HG03442 (cell line): ENCODE measurements around the gene STX10.

Experiments used
- ATAC-seq: cut with Tn5 transposase; IDR thresholded peaks from one replicate; pipeline ENCODE4 v1.9.1; 2021; ENCODE audit warnings: mild to moderate bottlenecking, moderate library complexity; ENCODE audit not compliant: unreplicated experiment

The STX10 gene

DNA sequence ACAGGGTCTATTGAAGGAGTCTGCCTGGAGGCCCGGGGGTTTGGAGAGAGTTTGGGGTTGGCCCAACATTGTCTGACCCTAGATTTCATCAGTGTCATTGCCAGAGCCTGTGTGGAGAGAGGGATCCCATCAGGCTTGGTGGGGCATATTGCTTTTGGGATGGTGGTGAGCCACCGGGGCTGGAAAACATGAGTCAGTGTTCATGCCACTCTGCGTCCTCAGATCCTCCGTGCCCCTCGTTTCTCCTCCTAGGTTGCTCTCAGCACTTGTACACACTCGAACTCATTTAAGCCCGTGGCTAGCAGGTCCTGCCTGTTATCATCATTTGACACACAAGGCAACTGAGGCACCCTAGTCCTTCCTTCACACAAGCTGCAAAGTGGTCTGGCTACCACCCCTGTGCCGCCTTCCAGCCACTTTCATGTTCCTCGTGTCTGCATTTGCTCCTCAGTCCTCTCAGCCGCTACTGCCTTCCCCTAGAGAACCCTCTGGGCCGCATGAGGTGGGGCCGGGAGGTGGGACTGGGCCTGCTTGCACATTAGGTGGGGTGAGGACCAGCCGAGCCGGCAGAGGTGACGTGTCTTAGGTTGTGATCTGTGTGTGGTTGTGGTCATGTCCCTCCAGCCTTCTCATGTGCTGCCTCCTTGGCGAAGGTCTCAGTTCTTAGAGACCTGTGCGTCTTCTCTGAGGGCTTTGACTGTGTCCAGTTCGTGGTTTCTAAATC lies 28.5 kb downstream of the STX10 start:
- ATAC-seq: no peak

DNA sequence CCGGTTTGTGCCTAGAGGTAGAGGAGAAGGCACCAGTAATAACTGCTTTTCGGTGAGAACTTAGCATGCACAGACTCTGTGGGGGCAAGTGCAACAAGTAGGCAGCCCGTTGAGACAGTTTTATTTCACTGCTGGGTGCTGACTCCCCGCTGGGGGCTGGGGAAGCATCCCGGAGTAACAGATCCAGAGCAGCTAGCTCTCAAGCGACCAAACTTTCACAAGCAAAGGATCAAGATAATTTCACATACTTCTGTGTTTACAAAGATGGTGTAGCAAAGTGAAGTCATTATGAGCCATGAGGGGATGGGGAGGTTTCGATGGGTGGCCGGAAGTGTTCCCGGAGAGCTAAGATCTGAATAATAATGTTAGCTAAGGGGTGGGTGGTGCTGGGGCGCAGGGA lies 29.4 kb downstream of the STX10 start:
- no peak for ATAC-seq

- no peak for ATAC-seq
These were observed 30.1 kb downstream of the STX10 start for GRCh38 chr19:13120031-13120430.

- no peak for ATAC-seq
These were observed 30.5 kb downstream of the STX10 start for GRCh38 chr19:13119627-13120026.

DNA sequence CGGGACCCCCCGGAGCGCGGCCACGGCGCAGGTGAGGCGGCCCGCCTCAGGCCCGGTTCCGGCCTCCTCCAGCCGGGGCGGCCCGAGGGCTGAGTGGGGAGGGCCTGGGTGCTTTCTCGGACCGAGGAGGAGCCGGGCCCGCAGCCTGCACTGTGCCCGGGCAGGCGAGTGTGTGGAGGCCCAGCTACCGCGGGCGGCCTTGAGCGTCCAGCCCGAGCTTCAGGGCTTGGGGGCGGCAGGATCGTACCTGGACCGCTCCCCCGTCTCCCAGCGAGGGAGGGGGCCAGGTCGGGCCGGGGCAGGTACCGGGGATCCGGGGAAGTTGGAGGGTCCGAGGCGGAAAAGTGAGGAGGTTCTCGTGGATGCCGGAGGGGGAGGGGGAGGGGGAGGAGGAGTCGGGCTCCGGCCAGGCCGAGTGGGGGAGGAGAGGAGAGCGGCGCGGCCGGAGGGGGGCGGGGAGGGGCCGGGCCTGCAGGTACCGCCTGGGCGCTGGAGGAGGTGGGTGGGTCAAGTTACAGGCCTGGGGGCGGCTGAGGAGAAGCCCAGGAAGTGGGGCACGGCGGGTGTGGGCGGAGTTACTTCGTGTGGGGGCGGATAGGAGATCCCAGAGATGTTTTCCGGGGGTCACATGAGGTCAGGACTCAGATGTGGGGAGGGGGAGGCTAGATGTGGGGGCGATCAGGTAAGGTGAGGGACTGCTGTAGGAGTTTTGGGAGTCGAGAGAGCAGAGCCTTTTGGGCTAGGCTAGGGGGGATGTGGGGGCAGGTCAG lies 31.6 kb downstream of the STX10 start:
- no peak for ATAC-seq

DNA sequence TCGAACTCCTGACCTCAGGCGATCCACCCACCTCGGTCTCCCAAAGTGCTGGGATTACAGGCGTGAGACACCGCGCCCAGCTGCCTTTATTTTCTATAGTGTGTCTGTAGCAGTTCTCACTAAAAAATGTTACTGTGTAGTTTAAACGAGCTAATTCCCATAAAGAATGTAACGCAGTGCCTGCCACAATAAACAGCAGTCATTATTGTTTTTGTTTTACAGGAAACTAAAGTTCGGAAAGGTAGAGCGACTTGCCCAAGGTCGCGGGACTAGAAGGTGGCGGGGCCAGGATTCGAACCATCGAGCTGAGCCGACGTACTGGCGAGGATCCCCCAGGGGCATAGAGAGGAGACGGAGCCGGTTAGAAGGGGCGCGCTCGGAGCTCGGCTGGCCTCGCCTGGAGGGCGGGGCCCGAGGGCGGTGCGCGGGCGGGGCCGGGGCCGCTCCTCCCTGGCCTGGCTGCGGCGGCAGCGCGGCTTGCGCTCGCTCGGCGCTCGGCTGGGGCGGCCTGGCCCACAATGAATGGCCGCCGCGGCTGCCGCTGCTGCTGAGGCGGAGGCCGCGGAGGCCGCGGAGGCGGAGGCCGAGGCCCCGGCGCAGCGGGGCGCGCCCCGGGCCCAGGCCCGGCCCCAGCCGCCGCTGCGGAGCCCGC lies 32.3 kb downstream of the STX10 start, which contains the start of gene NACC1:
NACC1 (plus strand) TSS at position 493 of the 652 bp plus-strand sequence. CDS start 16,944 bp downstream, outside the sequence.
- peak; percentile 64 for ATAC-seq

DNA sequence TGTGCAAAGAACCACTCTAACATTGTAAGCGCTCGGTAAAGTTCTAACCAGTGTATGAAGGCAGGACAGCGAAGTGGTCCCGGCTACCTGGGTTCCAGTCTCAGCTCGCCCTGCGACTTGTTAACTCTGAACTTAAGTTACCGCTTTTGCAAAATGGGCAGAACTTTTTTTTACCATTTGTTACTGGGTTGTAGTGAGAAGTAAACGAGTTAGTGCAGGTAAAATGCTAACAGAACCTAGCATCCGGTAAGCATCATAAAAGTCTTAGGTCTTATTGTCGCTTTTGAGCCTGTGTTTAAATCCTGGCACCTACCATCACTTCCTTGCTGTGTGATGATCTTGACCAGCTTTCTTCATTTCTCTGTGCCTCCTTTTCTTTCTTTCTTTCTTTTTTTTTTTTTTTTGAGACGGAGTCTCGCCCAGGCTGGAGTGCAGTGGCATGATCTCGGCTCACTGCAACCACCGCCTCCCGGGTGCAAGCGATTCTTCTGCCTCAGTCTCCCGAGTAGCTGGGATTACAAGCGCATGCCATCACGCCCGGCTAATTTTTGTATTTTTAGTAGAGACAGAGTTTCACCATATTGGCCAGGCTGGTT lies 32.9 kb downstream of the STX10 start:
- peak; percentile 8 for ATAC-seq

DNA sequence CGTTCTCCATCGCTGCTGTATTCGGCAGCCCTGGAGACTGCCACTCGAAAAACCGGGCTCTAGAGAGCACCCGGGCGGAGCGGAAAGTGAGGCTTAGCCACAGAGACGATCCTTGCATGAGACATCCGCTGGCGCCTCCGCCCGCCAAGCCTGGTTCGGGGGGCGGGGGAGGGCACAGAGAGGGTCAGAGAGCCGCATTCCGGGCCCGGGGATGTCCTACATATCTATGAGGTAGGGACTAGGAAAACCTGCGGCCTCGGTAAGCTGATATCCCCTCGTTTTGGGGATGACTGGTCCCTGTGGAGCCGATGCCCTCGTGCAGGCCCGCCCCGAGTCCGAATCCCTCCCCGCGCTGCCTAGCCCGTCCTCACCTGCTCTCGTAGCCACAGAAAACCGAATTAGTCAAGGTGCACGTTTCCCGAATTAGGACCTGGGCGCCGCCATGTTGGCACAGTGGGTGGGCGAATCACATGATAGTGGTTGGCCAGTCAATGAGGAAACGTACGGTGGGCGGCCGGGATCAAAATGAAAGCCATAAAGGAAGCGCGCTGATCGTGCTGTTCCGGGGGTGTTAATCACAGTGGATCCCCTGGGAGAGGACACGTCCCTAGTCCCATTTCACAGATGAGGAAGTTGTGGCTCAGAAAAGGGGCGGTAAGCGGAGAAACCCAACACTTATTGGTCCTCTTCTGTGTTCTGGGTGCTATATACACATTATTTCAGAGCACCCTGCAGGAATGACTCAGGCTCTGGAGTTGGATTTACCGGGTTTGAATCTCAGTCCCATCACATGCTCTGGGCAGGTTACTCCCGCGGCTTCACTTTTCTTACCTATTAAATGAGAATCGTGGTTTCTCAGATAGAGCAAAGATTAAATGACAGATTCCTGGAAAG lies 33.6 kb downstream of the STX10 start, which contains the start of gene TRMT1:
TRMT1 (minus strand) TSS at position 459 of the 894 bp plus-strand sequence; CDS start at position 118, 341 bp downstream.
- peak; percentile 48 for ATAC-seq

DNA sequence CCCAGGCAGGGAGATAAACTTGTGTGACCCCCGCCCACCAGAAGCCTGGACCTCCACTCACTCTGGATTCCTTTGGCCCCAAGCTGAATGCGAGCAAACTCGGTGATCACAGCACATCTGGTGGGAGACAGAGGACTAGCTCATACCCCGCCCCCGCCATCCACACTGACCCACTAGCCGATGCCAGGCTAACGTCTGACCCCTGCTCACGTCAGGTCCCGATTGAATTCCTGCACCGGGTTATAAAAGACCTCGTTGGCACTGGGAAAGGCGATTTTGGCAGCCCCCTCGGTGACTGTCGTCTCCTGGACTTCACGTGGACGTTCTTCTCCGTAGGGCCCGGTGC lies 34.3 kb downstream of the STX10 start:
- ATAC-seq: no peak

DNA sequence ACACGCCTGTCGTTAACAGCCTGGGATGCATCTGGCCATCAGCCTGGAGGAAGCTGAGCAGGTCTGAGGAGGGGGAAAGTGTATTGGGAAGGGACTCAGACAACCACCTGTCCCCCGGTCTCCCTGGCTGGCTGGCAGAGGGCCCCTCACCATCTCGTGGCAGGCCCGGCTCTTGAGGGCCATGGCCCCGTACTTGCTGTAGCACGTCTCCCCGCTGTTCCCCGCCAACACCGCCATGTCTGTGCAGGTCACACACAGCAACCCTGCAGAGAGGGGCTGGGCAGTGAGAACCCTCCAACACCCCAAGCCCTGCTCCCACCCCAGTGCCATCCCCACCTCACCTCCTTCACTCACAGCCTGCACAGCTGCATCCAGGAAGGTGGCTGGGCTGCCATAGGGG lies 37.6 kb downstream of the STX10 start:
- ATAC-seq: no peak

GRCh38 chr19:13110099-13110610 lies 40.0 kb downstream of the STX10 start:
- no peak for ATAC-seq

GRCh38 chr19:13109361-13110098 lies 40.6 kb downstream of the STX10 start:
- ATAC-seq: no peak

DNA sequence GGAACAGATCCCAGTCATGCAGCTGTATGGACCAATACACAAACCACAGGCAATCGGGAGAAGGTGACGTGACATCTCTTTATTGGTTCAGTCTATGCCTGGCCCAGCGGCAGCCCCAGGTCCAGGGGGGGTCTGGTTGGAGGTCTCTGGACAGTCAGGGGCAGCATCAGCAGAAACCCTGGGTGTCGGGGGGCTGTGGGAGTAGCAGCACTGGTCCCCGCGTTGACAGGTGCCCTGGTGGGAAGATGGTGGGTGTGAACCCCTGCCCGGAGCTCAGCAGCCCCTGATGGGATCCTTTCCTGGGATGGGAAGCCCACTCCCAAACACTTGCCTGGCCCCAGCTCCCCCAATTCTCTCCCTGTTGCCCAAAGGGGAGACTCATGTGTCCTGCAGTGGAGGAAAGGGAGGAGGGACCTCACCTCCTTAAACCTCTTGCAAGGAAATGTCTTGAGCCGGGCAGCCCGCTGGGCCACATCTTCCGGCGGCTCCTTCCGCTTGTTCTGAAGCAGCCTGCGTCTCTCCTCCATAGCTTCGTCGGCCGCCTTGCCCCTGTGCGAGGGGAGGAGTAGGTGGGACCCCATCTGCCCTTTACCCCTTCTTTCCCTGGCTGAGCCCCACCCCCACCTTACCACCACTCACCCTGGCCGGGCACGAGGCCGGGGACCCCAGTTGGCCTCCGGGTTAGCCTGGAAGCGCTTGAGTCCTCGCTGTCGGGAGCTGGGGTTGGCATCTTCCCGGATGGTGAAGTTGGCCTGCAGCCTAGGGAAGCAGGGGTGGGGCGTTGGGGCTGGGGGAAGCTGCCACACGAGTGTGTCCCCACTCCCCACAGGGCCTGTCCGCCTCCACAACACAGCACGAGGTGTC lies 45.1 kb downstream of the STX10 start:
- no peak for ATAC-seq

DNA sequence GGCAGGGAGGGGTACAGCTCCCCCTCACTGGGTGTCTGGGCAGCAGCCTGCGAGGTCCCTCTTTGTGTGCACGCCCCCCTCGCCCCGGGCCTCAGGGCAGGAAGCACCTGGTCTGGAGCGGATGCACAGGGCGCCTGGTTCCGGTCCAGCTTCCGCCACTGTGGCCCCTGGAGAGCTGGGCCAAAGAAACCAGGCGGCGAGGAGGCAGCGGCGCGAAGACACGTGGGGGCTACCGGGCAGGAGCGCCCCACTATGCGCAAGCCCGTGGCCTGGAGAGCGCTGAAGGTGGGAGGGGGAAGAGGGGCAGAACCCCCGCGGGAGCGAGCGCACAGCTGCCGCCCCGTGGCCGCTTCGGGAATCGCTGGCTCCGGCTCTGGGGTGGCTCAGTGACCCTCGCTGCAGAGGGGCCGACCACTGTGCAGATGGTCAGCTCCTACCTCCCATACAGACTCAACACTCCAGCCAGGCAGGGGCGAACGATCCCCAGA lies 45.8 kb downstream of the STX10 start:
- peak; percentile 38 for ATAC-seq

- no peak for ATAC-seq
These were observed 46.4 kb downstream of the STX10 start for GRCh38 chr19:13103581-13104359.

DNA sequence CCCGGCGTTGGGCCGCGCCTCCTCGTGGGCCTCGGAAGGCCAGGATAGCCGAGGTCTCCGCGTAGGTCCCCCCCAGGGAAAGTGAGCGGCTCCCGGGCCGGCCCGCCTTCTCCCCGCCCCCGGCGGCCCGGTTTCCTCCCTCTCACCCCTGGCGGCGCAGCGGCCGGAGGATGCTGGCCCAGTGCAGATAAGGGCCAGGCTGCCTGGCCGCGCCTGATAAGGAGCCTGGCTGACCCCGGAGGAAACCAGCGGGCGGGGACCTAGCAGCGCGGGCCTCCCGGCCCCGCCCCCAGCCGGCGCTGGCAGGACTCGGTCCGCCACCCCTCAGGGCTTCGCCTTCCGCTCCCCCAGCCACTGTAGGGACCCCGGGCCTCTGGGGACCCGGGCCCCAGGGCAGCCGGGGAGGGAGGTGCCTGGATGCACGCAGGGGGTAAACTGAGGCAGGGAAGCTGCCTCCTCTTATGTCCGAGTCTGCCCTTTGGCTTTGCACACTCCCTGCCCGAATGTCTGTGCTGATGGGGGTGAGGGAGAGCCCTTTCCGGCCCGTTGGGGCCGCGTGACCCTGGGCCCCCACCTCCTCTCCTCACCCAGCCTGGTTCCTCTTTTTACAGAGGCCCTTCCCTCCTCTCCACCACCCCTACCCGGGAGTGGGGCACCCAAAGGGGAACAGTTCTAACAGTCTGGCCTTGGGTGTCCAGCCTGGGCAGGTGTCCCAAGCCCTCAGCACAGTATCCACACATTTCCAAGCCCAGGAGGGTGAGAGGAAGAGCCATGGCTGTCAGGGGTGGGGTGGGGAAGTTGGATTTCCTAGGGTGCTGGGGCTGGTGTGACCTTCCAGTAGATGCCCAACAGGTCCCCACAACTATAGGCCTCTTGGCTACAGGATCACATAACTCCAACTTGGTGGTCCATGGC lies 47.3 kb downstream of the STX10 start, which contains the start of gene LYL1:
LYL1 (minus strand) TSS at position 193 of the 915 bp plus-strand sequence. CDS start 1,687 bp downstream, outside the sequence.
- peak; percentile 27 for ATAC-seq

GRCh38 chr19:13102416-13102665 lies 47.8 kb downstream of the STX10 start:
- peak; percentile 3 for ATAC-seq
